Measurements from ENCODE around the gene ACMSD.

ACMSD gene

GRCh38 chr2:134910763-134911399 lies 72.5 kb downstream of the ACMSD start:
- DNase-seq = no peak

DNA sequence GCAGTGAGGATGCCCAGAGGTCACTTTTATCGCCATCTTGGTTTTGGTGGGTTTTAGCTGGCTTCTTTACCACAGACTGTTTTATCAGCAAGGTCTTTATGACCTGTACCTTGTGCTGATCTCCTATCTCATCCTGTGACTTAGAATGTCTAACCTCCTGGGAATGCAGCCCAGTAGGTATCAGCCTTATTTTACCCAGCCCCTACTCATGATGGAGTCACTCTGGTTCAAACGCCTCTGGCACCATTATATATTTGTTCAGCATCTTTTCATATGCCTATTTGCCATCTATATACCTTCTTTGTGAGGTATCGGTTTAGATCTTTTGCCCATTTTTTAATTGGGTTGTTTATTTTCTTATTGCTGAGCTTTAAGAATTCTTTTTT lies 73.0 kb downstream of the ACMSD start:
- DNase-seq = no peak

DNA sequence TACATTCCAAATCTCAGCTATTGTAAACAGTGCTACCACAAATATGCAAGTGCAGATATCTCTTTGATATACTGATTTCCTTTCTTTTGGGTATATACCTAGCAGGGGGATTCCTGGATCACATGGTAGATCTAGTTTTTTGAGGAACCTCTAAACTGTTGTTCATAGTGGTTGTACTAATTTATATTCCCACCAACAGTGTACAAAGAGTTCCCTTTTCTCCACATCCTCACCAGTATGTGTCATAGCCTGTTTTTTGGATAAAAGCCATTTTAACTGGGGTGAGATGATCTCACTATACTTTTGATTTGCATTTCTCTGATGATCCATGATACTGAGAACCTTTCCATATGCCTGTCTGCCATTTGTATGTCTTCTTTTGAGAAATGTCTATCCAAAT lies 73.9 kb downstream of the ACMSD start:
- DNase-seq = no peak

DNA sequence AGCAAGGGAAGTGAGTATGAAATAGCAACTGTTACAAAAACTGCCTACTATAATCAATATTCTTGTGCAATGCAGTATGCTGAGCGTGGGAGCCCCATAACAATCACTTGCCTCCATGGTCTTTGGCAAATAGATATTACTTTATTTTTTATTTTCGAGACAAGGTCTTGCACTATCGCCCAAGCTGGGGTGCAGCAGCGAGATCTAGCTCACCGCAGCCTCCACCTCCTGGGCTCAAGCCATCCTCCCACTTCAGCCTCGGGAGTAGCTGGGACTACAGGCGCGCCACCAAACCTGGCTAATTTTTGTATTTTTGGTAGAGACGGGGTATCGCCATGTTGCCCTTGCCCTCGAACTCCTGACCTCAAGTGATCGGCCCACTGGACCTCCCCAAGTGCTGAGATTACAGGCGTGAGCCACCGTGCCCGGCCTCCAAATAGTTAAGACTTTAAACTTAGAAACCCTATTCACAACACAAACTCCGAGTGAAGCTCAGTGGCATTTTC lies 79.0 kb downstream of the ACMSD start:
- DNase-seq = peak; percentile 2 to 8

DNA sequence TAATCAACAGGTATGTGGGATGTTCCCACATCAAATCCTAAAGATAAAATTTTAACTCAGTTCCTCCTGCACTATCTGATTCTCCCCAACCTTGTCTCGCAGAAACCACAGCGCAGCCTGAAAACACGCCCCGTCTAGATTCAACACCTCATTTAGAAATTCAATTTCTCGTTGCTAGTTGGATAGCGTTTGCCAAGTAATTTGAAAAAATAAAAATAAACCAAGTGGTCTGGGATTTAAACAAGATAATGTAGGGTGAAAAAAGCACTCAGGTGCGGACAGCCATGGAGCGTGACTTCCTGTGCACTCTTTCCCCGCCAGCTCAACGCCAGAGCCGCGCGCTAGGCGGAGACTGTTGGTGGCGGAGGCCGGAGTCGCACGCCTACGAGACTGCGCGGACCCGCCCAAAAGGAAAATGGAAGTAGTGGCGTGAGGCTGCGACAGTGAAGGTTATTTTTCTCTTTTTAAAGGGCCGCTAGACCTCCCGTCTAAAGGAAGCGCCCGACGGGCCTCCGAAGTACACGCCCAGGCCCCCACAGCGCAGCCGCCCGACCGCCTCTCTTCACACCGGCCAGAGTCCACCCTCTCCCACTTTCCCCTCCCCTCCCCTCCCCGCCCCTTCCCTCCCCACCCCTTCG lies 79.6 kb downstream of the ACMSD start:
- peak; percentile 84 to 85 for DNase-seq

- peak; percentile 99 for DNase-seq
These were observed 80.3 kb downstream of the ACMSD start, which contains the start of gene CCNT2 for GRCh38 chr2:134918526-134919340. Gene CCNT2 (plus strand): TSS chr2:134918822. CDS start chr2:134918855, 33 bp downstream.

- DNase-seq = peak; percentile 39 to 42
These were observed 81.2 kb downstream of the ACMSD start for GRCh38 chr2:134919341-134920210.

DNA sequence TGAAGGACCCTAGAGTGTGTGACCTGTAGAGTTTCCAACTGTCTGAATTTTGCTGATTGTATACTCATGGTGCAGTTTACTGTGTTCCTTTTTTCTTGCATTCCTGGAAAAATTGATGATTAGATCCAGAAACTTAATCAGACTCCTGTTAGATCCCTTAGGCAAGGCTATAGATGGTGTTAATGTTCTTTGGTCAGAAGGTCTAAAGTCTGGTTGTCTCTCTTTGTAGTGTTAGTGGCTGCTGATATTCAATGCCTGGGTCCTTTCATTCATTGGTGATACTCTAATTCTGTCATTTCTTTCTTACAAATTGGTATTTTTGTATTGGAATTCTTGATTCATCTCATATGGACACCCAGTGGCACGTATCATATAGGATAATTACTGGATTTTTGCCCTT lies 86.5 kb downstream of the ACMSD start:
- DNase-seq = no peak

DNA sequence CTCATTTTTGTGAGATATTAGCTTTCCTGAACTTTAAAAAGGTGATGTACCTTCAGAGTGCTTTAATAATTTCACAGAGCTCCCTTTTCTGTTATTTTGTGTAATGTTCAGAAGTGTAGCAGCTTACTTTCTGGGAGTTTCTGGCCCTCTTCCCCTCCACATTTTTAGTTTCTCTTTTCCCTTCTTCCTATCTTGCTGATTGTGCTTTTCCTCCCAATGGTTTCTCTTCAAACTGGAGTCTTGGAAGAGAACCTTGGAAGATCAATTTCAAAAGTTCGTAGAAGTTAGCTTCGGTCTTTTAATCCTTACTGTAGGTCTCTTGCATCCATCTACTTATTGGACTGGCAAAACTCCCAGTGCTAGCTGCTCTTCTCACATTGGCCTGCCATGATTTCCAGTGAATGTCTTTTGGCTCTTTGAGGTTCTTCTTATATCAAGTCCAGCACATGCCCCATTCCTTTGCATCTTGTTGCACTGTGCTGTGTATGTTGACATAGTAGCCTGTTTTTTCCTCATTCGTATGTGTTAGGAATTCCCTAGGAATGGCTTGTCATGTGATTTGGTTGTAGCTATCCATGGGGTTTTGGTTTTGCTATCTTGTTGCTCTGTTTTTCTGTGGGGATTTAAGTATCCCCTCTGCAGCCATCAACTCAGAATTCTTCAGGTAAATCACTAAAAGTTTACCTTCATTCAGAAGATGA lies 88.0 kb downstream of the ACMSD start:
- no peak for DNase-seq

DNA sequence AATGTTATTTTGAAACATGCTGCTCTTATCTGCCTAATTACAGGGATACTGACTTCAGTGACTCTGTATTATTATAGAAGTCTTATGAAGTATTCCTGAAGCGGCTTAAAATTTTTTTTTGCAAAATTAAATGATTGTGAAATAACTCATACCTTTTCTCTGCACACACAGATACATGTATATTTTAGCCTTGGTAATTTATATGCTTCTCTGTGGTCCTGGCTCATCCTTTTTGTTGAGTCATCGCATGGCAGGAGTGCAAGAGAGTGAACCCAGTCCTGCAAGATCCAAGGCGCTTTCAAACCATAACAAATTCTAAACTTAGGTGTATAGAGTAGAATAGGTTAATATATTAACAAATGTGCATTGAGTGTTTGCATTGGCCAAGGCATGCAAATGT lies 88.8 kb downstream of the ACMSD start:
- DNase-seq = no peak

- no peak for DNase-seq
These were observed 94.6 kb downstream of the ACMSD start for GRCh38 chr2:134932864-134933526.

- no peak for DNase-seq
These were observed 95.3 kb downstream of the ACMSD start for GRCh38 chr2:134933732-134934131.

DNA sequence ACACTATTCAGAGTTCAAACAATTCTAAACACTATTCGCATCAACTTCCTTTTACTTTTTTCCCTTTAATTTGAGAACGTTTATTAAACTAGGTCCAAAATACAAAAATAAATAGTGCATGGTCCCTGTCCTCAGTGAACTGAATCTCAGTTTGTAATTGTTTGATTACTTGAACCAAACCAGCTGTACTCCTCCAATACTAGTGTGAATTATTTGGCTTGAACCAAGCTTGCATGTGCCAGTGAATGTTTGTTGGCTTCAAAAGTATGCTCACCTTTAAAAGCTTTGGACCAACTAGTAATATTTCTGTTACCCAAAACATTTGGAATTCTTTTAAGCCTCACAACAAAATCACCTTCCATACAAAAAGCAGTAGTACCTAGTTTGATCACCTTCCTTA lies 95.7 kb downstream of the ACMSD start:
- no peak for DNase-seq

DNA sequence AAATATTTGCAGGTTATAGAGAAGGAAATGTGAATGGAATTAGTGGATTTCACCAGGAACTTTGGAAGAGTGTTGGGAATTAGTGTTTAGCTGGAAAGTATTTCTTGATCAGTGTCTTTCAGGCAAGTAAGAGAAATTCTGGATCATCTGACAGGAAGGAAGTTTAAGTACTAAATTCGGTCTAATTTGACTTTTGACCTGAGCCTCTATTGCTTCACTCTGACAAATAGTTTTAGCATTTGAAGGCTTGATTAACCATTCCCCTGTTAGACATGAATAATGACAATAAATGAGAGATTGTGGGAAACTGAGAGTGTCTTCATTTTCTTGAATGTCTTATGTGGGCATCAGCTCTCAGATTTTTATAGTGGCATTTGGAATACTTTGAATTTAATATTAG lies 96.2 kb downstream of the ACMSD start:
- no peak for DNase-seq

DNA sequence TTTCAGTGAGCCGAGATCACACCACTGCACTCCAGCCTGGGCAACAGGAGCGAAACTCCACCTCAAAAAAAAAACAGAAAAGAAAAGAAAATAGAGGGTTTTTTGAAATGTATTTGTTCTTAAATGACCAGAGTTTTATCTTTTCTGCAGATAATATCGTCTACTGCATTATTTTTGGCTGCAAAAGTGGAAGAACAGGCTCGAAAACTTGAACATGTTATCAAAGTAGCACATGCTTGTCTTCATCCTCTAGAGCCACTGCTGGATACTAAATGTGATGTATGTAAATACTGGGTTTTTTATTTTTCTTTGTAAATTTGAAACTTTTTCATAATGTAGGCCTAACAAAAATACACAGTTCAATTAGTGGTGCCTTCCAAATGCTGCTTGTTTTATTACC lies 98.3 kb downstream of the ACMSD start:
- no peak for DNase-seq

DNA sequence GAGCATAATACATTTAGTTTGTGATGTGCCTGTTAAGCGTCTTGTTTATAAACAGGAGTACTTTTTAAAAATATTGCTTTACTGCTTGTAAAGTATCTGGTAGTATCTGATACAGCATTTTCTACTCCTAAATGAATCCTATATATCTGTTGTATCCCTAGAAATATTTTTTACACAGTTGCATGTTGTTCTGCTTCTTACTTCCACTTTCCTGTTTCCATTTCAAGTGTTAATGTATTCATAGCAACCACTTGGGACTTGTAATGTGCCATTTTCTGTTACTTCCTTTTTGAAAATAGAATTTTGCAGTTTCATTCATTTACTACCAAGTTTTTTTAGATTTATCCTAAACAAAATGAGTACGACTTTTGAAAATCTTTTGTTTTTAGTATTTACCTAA lies 105.1 kb downstream of the ACMSD start:
- DNase-seq = no peak

GRCh38 chr2:134944975-134945374 lies 106.6 kb downstream of the ACMSD start:
- no peak for DNase-seq

DNA sequence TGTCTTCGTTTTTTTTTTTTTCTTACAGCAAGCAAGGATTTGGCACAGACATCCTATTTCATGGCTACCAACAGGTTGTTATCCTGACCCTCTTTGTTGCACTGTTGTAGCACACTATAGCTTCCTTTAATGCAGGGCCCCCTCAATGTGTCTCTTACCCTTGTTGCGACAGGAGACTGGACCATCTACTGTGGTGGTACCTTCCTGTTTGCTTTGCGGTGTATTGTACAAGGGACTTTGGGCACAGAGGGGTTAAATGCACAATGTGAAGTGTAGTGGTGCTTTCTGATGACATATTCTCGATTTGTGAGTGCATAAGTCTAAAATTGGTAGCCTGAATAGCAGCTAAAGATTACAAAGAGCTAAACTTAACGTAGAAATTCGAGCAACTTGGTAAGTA lies 107.7 kb downstream of the ACMSD start:
- DNase-seq = no peak

- no peak for DNase-seq
These were observed 111.7 kb downstream of the ACMSD start for GRCh38 chr2:134949981-134950708.

DNA sequence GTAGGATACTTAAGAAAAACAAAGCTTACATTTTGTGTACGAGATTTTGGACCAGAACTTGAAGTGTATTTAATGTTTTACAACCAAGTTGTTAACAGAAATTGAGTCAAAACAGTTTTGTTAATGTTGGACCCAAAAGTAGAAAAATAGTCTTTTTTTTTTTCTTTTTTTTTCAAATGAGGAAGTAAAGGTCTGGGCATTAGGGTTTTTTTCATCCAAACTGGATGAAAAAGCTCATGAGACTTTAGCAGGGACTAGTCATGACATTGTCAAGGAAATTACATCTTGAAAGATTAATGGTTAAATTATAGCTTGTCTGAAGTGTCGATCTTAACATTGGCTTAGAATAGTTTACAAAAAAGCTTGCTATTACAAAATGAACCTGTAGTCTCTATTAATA lies 112.5 kb downstream of the ACMSD start:
- no peak for DNase-seq

Data from activated CD4-positive, alpha-beta T cell treated with anti-CD3 and anti-CD28 coated beads for 4 hours (primary cell).